Dedifferentiated amniotic fluid mesenchymal stem cell (primary cell): Measurements from ENCODE around the gene HPCA.

Source experiments
- DNase-seq: peaks from one replicate; pipeline ENCODE4 v3.0.0-alpha.2; 2016; ENCODE audit errors: extremely low spot score

HPCA gene

GRCh38 chr1:32871364-32872191 lies 14.7 kb upstream of the HPCA start:
- no peak for DNase-seq

GRCh38 chr1:32872192-32872460 lies 14.2 kb upstream of the HPCA start:
- DNase-seq: no peak

GRCh38 chr1:32873484-32873883 lies 12.8 kb upstream of the HPCA start:
- no peak for DNase-seq

- DNase-seq: no peak
Measured at GRCh38 chr1:32874860-32875752, 11.2 kb upstream of the HPCA start.

- DNase-seq: no peak
Measured at GRCh38 chr1:32876341-32877210, 9.7 kb upstream of the HPCA start.

GRCh38 chr1:32877211-32878110 lies 8.8 kb upstream of the HPCA start:
- no peak for DNase-seq

- DNase-seq: no peak
Measured at GRCh38 chr1:32878183-32878582, 8.1 kb upstream of the HPCA start.

GRCh38 chr1:32878637-32879041 lies 7.7 kb upstream of the HPCA start:
- DNase-seq: no peak

GRCh38 chr1:32881291-32881690 lies 5.0 kb upstream of the HPCA start:
- no peak for DNase-seq

- DNase-seq: no peak
Measured at GRCh38 chr1:32881871-32882850, 4.1 kb upstream of the HPCA start.

- DNase-seq: no peak
Measured at GRCh38 chr1:32883338-32884031, 2.8 kb upstream of the HPCA start.

GRCh38 chr1:32884032-32884372 lies 2.3 kb upstream of the HPCA start:
- DNase-seq: no peak

GRCh38 chr1:32884726-32885125 lies 1.6 kb upstream of the HPCA start:
- no peak for DNase-seq

GRCh38 chr1:32885676-32886003 lies 651 bp upstream of the HPCA start:
- DNase-seq: no peak

- no peak for DNase-seq
Measured at GRCh38 chr1:32886828-32887414, 630 bp downstream of the HPCA start.

- no peak for DNase-seq
Measured at GRCh38 chr1:32887623-32888022, 1.3 kb downstream of the HPCA start.

GRCh38 chr1:32888134-32888533 lies 1.8 kb downstream of the HPCA start:
- DNase-seq: no peak

- DNase-seq: no peak
Measured at GRCh38 chr1:32888677-32889420, 2.6 kb downstream of the HPCA start.
